Measurements from ENCODE around the gene RIPK1.
"Not testable (repeated sequence)": the region's sequence is repeated elsewhere in the genome, so short reads cannot be mapped to it uniquely, and the experiment has no call there.

The RIPK1 gene

DNA sequence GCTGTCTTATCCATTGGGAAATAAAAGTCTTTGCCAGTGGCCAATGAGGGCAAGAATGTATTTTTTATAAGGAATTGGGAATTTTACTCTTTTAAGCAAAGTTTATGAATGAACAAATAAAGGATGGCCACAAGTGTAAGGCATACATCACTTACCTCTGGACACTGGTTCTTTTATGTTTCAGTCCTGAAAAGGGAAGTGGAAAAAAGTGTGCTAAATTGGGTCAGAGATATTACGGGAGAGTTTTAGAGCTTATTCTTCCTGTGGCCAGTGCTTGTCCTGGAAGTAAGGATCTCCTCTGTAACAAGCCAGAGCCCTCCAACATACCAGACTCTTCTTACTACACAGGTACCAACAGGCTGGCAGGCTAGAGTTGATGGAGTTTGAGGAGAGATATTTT, 22.5 kb upstream of the RIPK1 start:
- DNase-seq (ENCODE audit: low read depth), result no peak

DNA sequence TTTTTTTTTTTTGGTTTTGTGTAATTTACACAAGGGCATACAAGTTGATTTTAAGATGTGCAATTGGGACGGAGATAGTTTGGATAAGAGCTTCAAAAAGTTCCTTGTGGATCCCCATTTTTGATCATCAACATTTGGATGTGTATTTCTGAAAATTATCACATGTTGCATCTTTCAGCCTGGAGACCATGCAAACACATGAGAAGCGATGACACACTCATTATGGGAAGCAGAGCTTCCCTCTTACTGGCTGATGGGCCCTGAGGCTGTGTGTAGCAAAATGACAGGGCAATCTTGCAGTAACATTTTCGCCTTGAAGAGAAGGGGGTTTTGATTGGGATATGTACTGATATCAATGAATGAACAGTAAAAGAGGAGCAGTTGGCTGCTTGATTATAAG, 22.0 kb upstream of the RIPK1 start:
- DNase-seq (ENCODE audit: low read depth), result no peak

DNA sequence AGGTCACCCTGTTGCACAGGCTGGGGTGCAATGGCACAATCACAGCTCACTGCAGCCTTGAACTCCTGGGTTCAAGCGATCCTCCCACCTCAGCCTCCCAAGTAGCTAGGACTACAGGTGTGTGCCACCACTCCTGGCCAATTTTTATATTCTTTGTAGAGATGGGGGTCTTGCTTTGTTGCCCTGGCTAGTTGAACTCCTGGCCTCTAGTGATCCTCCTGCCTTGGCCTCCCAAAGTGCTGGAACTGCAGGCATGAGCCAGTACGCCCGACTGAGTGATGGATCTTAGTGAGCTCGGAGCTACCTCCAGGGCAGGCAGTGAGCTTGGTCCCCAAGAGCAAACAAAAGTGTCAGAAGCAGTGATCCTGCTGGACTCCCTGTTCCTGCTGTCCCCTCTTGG, 20.3 kb upstream of the RIPK1 start:
- DNase-seq (ENCODE audit: low read depth), result not testable (repeated sequence)

DNA sequence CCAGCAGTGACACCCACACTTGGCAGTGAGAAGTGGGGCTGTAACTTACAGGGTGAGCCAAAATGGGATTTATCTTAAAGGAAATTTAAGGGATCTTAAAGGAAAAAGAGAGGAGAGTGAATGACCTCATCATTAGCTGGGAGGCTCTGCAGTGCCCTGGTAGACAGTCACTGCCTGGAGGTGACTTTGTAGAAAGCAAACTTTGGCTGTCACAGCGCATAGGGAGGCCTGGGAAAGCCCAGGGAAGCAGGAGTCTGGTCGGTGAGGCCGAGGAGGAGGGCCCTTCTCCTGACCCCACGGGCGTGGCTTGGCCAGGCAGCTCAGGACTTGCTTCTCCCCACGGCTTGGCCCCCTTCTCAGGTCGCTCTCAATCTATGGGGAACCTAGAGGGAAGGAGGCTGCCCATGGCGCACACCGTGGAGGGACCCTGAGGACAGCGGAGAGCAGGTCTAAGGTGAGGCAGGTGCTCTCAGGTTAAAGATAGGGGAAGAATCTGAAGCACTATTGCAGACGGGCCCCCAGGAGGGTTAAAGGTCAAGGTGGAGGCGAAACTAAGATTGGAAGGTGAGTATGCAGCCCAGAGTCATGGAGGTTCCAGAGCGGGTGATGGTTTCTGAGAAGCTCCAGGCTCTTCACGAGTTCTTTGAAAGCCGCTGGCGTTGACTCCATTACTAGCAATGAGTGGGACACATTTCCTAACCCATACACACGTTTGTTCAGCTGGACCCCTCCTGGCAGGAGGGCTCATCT, 15.6 kb upstream of the RIPK1 start:
- no peak for DNase-seq (ENCODE audit: low read depth)

- DNase-seq (ENCODE audit: low read depth), result no peak
These were observed 15.1 kb upstream of the RIPK1 start for GRCh38 chr6:3053231-3053508.

DNA sequence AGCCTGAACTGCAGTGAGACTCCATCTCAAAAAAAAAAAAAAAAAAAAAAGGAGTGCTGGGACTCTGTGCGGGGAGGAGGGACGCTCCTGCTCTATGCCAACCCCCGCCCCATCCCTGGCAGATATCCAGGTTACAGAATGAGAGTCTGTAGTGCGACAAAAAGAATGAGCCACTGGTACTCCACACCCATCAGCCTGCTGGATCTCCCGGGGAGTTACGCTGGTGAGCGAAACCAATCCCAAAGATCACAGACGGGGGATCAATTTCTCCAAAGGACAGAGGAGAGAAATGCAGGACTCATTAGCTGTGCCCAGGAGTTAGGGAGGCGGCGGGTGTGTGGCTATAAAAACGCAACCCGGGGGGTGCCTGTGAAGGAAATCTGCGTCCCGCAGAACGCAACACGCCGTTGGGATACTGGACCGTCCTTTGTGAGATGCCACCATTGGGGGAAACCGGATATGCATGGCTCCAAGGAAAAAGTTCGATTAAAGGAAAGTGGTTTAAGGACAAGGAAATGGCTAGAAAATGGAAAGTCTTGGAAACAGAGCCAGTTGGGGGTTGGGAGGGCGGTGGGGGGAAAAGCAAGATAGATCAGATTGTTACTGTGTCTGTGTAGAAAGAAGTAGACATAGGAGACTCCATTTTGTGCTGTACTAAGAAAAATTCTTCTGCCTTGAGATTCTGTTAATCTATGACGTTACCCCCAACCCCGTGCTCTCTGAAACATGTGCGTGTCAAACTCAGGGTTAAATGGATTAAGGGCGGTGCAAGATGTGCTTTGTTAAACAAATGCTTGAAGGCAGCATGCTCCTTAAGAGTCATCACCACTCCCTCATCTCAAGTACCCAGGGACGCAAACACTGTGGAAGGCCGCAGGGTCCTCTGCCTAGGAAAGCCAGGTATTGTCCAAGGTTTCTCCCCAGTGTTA, 13.8 kb upstream of the RIPK1 start:
- not testable (repeated sequence) for DNase-seq (ENCODE audit: low read depth)

- not testable (repeated sequence) for DNase-seq (ENCODE audit: low read depth)
These were observed 13.2 kb upstream of the RIPK1 start for GRCh38 chr6:3055158-3055499.

DNA sequence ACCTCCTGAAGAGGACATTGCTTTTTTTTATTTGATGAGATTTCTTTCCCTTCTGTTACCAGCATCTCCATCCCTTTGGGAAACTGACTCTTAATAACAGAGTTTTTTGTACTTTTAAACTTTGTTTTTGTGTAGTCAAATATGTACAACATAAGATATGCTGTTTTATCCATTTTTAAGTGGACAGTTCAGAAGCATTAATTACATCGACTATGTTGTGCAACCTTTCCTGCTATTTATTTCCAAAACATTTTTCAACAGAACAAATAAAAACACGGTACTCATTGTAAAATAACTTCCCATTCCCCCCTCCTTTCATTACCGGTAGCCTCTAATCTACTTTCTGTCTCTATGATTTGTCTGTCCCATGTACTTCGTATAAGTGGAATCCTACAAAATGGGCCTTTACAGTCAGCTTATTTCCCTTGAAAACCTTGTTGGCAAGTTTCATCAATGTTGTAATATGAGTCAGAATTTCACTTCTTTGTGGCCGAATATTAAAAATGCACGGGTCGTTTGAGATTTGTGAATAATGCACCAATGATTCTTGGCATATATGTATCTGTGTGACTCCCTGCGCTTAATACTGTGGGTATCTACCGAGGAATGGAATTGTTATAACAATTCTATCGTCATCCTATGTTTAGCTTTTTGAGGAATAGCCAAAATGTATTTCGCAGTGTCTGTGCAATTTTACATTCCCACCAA, 11.1 kb upstream of the RIPK1 start:
- DNase-seq (ENCODE audit: low read depth), result no peak

- DNase-seq (ENCODE audit: low read depth), result no peak
These were observed 9.3 kb upstream of the RIPK1 start for GRCh38 chr6:3058957-3059356.

GRCh38 chr6:3060092-3060491, 8.2 kb upstream of the RIPK1 start:
- DNase-seq (ENCODE audit: low read depth), result not testable (repeated sequence)

DNA sequence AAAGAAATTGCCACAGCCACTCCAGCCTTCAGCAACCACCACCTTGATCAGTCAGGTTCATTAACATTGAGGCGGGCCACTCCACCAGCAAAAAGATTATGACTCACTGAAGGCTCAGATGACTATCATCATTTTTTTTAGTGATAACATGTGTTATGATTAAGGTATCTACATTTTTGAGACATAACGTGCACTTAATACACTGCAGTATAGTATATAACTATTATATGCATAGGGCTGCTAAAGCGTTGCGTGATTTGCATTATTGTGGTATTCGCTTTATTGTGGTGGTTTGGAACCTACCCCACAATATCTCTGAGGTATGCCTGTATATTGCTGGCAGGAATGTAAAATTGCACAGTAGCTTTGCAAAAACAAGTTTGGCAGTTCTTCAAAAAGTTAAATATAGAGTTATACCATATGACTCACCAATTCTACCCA, 6.8 kb upstream of the RIPK1 start:
- no peak for DNase-seq (ENCODE audit: low read depth)

DNA sequence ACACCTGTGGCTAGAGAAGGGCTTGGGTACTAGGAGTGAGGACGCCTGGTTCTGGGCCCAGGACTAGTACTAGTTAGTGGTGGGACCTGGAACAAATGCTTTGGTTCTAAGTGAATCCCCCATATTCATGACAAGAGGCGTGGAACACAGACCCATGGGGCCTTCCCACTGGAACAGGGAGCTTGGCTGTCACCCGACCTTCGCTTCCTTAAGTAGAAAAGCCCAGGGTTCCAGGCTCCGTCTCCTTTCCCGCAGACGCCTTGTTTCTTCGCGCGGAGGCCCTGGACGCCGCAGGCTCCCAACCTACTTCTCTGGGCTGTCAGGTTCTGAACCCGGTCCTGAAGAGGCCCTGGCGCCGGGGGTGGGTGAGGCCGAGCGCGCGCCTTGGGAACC, 5.0 kb upstream of the RIPK1 start:
- DNase-seq (ENCODE audit: low read depth), result not testable (repeated sequence)

GRCh38 chr6:3063733-3064700, 4.3 kb upstream of the RIPK1 start:
- peak; percentile 81 for DNase-seq (ENCODE audit: low read depth)

DNA sequence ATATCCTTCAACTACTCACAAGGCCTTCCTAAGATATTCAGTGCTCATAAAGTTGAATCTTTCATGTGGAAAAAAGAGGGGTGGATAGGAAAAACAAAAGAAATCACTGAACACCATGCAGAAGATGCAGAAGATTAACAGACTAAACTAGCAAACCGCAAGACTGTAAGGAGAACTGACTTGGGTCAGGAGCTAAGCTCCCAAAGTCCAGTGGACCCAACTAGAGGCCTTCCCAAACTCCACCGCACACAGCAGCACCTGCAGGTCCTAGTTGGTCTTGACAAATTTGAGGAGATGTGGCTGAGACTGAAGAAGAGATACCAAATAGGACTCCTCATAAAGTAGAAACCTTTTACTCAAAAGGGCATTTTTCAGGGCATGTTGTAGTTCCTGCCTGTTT, 3.3 kb downstream of the RIPK1 start:
- no peak for DNase-seq (ENCODE audit: low read depth)

GRCh38 chr6:3072798-3073197, 4.5 kb downstream of the RIPK1 start:
- DNase-seq (ENCODE audit: low read depth), result no peak

DNA sequence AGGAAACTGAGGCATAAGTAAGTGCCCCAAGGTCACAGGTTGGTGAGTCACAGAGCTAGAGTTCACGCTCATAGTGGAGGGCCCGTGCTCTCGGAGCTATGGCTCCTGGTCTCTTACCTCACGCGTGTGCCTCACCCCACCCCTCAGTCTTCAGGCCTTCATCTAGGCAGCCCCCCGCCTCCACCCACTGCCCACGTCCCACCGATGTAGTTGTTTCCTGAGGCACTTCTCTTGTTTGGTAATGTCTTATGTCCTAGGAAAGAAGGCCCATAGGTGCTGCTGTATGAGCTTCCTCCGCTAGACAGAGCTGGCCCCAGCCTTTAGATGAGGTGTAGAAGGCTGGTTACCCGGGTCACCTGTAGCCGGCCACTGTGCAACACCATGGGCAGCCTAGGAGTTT, 5.1 kb downstream of the RIPK1 start:
- DNase-seq (ENCODE audit: low read depth), result no peak

DNA sequence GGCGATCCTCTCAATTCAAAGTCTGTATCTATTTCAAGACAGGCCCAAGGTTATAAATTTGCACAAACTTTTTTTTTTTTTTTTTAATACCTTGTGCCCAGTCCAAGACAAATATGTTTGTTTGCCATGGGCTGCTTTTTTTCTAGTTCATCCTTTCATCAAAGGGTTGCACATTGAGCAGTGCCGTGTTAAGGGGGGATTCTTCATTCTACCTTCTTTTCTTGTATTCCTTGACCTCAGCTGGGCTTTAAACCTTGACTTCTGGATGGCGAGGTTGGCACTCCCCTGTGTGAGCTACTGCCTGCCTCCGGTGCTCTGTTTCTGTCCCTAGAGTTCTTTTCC, 7.4 kb downstream of the RIPK1 start:
- DNase-seq (ENCODE audit: low read depth), result no peak

- DNase-seq (ENCODE audit: low read depth), result no peak
These were observed 8.0 kb downstream of the RIPK1 start for GRCh38 chr6:3076320-3076719.

DNA sequence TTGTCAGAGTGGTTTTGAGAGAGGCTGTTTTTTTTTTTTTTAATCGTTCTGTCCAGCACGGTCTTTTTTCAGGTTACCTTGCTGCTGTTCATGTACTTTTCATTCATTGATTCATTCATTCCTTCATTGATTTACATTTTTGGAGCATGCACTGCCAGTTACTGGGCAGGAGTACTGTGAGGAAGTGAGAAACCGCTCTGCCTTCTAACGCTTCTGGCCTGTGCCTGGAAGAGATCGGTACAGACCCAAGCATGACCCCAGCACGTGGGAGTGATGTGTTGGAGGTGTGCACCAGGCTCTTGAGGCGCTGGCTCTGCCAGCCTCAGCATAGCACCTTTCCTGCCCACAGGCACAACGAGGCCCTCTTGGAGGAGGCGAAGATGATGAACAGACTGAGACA, 9.1 kb downstream of the RIPK1 start:
- DNase-seq (ENCODE audit: low read depth), result no peak

GRCh38 chr6:3078952-3079351, 10.7 kb downstream of the RIPK1 start:
- not testable (repeated sequence) for DNase-seq (ENCODE audit: low read depth)

DNA sequence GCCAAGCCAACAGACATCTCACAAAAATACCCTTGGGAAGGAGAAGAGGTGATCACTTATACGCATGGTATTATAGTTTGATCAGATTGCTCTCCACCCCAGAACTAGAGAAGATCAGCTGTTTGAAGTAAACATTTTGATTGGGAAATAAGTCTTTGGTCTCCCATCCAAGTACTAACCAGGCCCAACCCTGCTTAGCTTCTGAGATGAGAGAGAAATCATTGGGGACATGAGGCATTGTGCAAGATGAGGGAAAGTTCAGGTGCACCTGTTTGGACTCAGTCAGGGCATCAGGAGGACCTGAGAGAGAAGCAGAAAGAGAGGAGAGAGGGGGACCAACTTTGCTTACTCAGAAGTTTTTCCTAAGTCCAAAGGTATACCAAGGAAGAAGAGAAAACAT, 11.4 kb downstream of the RIPK1 start:
- DNase-seq (ENCODE audit: low read depth), result no peak

GRCh38 chr6:3081960-3082359, 13.7 kb downstream of the RIPK1 start:
- DNase-seq (ENCODE audit: low read depth), result no peak

Measured in T follicular helper cell (primary cell).